NCI-H1417 treated with DMSO at 0.1 percent for 48 hours (cell line): ENCODE results near the gene CDH13.

Experiments
- DNase-seq: peaks from one replicate; lab custom pipeline; 2025; lab: John Stamatoyannopoulos, UW

CDH13 gene

DNA sequence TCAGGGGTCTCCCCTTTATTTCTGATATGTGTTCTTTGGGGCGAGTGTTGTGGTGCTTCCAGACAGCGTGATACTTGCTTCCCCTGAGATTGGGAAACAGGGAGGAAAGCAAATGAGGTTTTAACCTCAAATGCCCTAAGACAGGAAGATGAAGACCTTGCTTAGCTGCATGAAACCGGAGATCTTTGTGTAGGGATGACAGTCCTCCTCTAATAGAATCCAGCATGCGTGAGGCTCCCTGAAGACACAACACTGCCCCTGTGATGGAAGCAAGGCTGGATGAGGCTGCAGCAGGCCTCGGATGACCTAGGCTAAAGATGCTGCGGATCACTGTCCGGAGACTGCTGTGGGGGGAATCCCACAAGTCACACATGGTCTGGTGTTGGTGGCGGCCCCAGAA is 491.0 kb downstream of the CDH13 start:
- DNase-seq, result no peak

DNA sequence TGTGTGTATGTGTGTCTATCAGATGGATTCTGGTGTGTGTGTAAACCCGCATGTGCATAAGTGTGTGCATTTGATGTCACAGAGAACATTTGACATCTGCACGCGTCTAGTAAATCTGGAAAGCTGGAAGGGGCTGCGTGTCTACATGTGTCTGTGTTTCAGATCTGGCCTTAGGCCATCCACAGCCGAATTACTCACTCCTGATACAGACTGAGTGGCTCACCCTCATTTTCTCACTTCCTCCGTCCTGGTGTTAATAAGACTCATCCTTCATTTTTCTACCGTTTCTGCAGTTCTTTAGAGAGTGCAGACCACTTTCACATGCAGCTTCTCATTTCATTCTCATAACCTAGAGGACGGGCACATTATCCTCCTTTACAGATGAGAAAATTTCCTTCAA is 491.6 kb downstream of the CDH13 start:
- no peak for DNase-seq

GRCh38 chr16:83125999-83126568 is 499.3 kb downstream of the CDH13 start:
- DNase-seq, result no peak

- no peak for DNase-seq
Observed at GRCh38 chr16:83128041-83128440, 501.3 kb downstream of the CDH13 start.

- no peak for DNase-seq
Observed at GRCh38 chr16:83130039-83130438, 503.3 kb downstream of the CDH13 start.

DNA sequence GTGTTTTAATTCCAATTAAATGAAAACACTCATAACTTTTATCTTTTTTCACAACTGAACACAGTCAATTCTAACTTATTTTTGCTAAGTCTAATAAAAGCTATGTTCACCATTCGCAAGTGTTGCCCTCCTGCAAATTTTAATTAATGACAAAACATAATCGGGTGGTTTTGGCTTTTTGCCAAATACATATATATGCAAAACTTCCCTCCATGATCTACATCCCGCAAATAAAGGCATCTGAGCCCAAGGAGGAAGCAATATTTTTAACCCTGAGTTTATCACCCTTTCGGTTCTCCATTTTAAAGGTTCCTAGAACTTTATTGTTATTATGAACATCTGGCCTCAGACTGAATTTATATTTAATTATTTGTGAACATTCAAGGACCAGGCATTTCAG is 507.9 kb downstream of the CDH13 start:
- no peak for DNase-seq

DNA sequence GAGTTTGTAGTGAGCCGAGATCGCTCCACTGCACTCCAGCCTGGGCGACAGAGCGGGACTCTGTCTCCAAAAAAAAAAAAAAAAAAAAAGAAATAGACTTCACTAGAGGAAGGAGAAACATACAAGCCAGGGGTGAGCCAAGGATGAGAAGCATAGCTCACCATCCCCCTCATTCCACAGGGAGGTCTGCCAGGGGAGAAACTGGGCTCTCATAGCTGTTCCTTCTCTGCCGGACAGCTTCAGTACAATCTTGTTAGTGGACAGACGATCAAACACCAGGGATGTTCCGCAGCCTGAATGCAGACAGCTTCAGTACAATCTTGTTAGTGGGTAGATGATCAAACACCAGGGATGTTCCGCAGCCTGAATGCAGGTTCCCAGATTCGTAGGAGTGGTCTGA is 509.6 kb downstream of the CDH13 start:
- DNase-seq, result no peak

GRCh38 chr16:83136924-83137323 is 510.2 kb downstream of the CDH13 start:
- DNase-seq, result no peak

DNA sequence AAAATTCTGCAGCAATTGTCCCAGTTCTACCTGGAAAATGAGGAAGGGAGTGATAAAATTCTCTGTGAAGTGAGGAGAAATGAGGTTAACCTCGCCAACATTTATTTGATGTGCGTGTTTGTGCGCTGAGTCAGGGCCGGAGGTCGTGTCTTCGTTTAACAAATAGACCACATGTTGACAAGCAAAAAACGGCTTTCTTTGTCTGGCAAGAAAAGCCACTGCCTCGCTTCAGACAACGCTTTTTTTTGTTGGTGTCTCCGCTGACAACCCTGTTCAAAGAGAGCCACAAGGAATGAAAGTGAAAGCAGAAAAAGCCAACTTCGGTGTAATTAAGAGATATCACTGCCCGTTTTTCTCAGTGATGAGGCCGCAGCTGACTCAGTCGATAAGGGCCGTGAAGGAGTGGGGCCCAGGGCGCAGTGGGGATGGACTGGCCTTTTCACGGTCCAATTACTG is 510.6 kb downstream of the CDH13 start:
- no peak for DNase-seq

DNA sequence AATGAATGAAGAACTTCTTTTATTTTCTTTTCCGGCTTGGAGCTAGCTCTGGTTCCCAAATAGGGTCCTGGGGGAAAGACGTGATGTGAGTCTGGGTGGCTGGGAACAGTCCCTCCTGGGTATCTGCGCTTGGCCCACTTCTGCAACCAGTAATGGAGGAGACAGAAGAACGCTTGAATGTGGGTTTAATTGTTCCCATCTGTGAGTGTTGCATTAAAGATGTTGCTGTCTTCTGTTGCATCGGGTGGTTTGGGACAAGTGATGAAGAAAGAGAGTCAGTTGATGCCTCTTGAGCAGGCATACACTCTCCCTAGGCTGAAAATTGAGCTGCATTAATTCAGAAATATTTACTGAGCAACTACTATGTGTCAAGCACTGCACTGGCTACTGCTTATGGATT is 511.1 kb downstream of the CDH13 start:
- no peak for DNase-seq

DNA sequence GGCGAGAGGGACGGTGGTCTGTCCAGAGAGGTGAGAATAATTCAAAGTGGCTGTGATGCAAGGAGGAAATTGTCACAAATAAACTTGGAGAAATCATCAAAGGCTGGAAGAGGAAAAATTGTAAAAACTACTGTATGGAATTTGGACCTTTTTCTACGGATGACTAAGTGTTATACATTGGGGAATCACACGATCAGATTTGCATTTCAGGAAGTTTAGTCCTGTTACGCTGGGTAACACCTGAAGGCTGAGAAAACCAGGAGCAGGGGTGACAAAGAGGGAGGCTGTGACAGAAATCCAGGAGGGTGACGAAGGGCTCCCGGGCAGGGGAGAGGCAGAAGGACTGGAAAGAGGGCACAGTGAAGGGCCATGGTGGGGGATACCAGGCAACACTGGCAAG is 511.7 kb downstream of the CDH13 start:
- no peak for DNase-seq

- DNase-seq, result no peak
Observed at GRCh38 chr16:83138976-83139690, 512.4 kb downstream of the CDH13 start.

- no peak for DNase-seq
Observed at GRCh38 chr16:83143788-83144187, 517.0 kb downstream of the CDH13 start.

GRCh38 chr16:83145297-83145696 is 518.5 kb downstream of the CDH13 start:
- no peak for DNase-seq

GRCh38 chr16:83147244-83147643 is 520.5 kb downstream of the CDH13 start:
- DNase-seq, result no peak

DNA sequence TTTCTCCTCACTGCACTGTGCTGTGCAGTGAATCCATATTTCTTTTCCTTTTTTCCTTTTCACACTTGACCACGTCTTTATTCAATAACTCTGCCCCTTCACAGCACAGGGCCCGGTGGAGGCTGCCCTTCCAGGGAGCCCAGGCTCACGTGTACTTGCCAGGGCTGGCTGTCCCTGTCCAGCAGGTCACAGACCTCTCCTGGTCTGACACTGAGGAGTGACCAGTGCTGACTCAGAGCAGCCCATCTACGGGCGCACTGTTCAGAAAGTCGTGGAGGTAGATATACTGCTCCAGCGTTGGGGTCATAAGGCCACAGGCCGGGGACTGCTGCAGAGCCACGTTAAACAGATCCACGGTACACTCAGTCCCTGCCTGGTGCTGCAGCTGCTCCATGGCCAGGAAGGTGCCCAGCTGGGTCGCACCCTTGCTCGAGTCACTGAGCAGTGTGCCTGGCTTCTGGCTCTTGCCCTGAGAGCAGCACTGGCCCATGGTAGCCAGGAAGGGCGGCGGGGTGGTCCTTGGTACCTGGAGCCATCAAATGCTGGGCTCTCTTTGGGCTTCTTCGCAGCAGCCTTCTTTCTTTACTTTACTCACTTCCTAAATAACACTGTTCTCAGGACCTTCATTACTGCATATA is 531.7 kb downstream of the CDH13 start:
- DNase-seq, result no peak

- no peak for DNase-seq
Observed at GRCh38 chr16:83159049-83159448, 532.3 kb downstream of the CDH13 start.

DNA sequence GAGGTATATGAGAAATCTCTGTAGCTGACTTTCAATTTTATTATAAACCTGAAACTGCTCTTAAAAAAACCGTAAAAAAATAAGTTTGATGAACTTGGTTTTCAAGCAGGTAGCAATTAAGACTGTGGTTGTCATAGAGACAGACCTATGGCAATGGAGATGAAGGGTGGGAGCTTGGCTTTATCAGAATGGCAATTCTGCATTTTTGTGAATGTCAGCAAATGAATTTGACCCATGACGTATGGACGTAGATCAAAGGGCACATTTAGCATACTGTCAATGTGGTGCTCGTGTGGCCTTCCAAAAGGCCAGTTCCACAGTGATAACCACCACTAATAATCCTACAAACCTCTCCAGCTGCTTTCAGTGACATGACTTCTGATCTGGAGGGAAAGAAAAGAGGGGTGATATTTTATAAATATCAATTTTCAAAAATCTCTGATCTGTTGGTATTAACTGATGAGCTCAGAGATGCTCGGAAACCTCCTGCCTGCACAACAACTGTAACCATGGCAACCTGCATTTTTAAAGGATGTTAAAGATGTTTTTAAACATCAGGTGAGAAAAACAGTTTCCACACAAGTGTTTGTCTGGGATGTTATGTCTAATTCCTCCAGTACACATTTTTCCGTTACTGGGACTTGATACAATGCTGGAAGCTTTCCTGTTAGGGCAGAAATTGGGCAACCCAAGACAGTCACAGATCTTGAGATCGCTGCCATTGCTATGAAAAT is 533.7 kb downstream of the CDH13 start:
- DNase-seq, result no peak

- no peak for DNase-seq
Observed at GRCh38 chr16:83162791-83163190, 536.0 kb downstream of the CDH13 start.

DNA sequence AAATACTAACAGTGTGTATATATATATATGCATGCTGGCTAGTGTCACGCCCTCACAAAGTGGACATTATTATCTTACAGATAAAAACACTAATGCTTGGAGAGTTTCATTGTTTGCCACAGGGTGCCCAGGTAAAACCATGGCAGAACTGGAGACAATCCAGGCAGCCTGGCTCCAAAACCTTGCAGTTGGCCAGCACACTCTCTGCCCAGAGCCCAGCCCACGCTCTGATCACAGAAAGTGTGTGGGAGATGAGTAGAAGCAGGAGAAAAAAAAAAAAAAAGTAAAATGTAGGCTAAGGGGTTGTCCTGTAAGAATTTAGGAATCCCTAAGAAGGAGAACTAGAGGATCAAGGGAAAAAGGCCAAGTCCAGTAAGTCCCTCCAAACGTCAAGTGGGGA is 538.0 kb downstream of the CDH13 start:
- no peak for DNase-seq

DNA sequence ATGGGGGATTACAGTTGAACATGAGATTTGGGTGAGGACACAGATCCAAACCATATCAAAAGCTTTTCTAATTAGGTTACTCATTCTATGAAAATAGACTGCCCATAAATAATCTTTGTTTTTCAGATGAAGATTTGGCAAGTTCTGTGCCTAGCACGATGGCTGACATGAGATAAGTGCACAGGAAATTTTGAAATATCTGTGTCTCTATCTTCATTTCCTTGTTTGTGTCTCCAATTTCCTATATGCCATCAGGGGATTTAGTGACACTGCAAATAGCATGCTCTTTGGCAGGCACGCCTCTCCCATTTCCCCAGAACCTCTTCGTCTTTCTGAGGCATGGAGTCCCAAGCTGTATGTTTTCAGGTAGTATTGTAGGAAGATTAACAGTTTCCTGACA is 544.6 kb downstream of the CDH13 start:
- DNase-seq, result no peak

GRCh38 chr16:83174671-83175070 is 547.9 kb downstream of the CDH13 start:
- no peak for DNase-seq

DNA sequence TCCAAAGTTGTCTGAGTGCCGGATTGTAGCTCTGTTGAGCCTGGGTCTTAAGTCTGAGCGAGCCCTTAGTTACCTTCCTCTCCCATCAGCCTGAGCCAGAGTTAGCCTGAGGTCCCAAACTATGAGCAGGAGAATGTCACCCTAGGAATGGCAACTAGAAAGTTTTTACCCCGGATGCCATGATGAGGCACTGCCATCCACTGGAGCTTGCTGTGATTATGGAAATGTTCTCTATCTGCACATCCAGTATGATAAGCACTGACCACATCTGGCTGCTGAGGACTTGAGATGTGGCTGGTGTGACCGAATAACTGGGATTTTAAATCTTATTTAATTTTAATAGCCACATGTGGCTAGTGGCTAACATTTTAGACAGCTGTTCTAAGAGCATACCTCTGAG is 550.0 kb downstream of the CDH13 start:
- no peak for DNase-seq
